Stimulated activated CD4-positive, alpha-beta T cell treated with anti-CD3 and anti-CD28 coated beads, TNF-alpha, amount 100 ng/mL, for 4 hours (primary cell): Measurements from ENCODE around the gene GALNT16.

Experiments
- DNase-seq, 3 experiments: peaks; one replicate each; pipeline ENCODE4 v3.0.0-alpha.2; 2020; ENCODE audit warnings: low read depth in 3 of 3

Gene GALNT16

GRCh38 chr14:69404883-69405282 lies 144.9 kb downstream of the GALNT16 start:
- DNase-seq = no peak

- DNase-seq = no peak
Observed at GRCh38 chr14:69405762-69406161, 145.8 kb downstream of the GALNT16 start.
